ENCODE results near the gene TBX1.
"Not testable (repeated sequence)": the region's sequence is repeated elsewhere in the genome, so short reads cannot be mapped to it uniquely, and the experiment has no call there.

TBX1 gene

GRCh38 chr22:19765477-19766239 lies 5.1 kb downstream of the TBX1 start:
- DNase-seq (ENCODE audit: low spot score): peak; percentile 50

- DNase-seq (ENCODE audit: low spot score): no peak
Measured at GRCh38 chr22:19766240-19766510, 5.6 kb downstream of the TBX1 start.

GRCh38 chr22:19766511-19767426 lies 6.2 kb downstream of the TBX1 start:
- peak; percentile 57 for DNase-seq (ENCODE audit: low spot score)

GRCh38 chr22:19767427-19768341 lies 7.1 kb downstream of the TBX1 start:
- DNase-seq (ENCODE audit: low spot score): no peak

GRCh38 chr22:19769393-19769715 lies 8.8 kb downstream of the TBX1 start:
- DNase-seq (ENCODE audit: low spot score): no peak

GRCh38 chr22:19770349-19771220 lies 10.0 kb downstream of the TBX1 start:
- no peak for DNase-seq (ENCODE audit: low spot score)

- DNase-seq (ENCODE audit: low spot score): no peak
Measured at GRCh38 chr22:19772422-19772672, 11.8 kb downstream of the TBX1 start.

- DNase-seq (ENCODE audit: low spot score): no peak
Measured at GRCh38 chr22:19772673-19773469, 12.3 kb downstream of the TBX1 start.

GRCh38 chr22:19773470-19774040 lies 13.0 kb downstream of the TBX1 start:
- no peak for DNase-seq (ENCODE audit: low spot score)

- no peak for DNase-seq (ENCODE audit: low spot score)
Measured at GRCh38 chr22:19774628-19775027, 14.1 kb downstream of the TBX1 start.

GRCh38 chr22:19775496-19776325 lies 15.1 kb downstream of the TBX1 start:
- DNase-seq (ENCODE audit: low spot score): no peak

- no peak for DNase-seq (ENCODE audit: low spot score)
Measured at GRCh38 chr22:19776433-19777031, 16.0 kb downstream of the TBX1 start.

GRCh38 chr22:19777192-19777591 lies 16.6 kb downstream of the TBX1 start:
- not testable (repeated sequence) for DNase-seq (ENCODE audit: low spot score)

- no peak for DNase-seq (ENCODE audit: low spot score)
Measured at GRCh38 chr22:19779011-19779421, 18.4 kb downstream of the TBX1 start.

- no peak for DNase-seq (ENCODE audit: low spot score)
Measured at GRCh38 chr22:19779685-19780268, 19.2 kb downstream of the TBX1 start.

GRCh38 chr22:19782533-19782932 lies 22.0 kb downstream of the TBX1 start:
- DNase-seq (ENCODE audit: low spot score): no peak

GRCh38 chr22:19783586-19784383 lies 23.2 kb downstream of the TBX1 start:
- DNase-seq (ENCODE audit: low spot score): no peak

Data from AG08396 (cell line).